GM13976 (cell line): ENCODE measurements around the gene SPATA13.

Experiments used
- DNase-seq: peaks from one replicate; pipeline ENCODE4 v3.0.0; 2012; ENCODE audit warnings: low spot score
- CTCF ChIP-seq: IDR thresholded peaks from 2 replicates; pipeline ENCODE4 v1.5.1; 2012; ENCODE audit warnings: borderline replicate concordance, mild to moderate bottlenecking; ENCODE audit not compliant: insufficient read depth; ENCODE audit errors: extremely low read depth, missing control alignments, control extremely low read depth
- in situ Hi-C: fragments of 300-500 bp; cut with MboI; formaldehyde crosslinking; loops from one replicate; pipeline ENCODE4 v1.12.0; 2022; ENCODE audit warnings: low sequenced_read_pairs, mixed read lengths, inconsistent platforms; ENCODE audit not compliant: unreplicated experiment

SPATA13 gene

GRCh38 chr13:24145674-24146073 lies 14.8 kb upstream of the SPATA13 start:
- DNase-seq: no peak
- in situ Hi-C loops: no loop called here
- no peak for TF ChIP-seq CTCF

GRCh38 chr13:24146961-24147569 lies 13.5 kb upstream of the SPATA13 start:
- in situ Hi-C loops: no loop called here
- no peak for TF ChIP-seq CTCF
- no peak for DNase-seq

- DNase-seq: no peak
- in situ Hi-C loops: no loop called here
- TF ChIP-seq CTCF: no peak
Measured at GRCh38 chr13:24147570-24147963, 13.0 kb upstream of the SPATA13 start.

- TF ChIP-seq CTCF: no peak
- in situ Hi-C loops: no loop called here
- no peak for DNase-seq
Measured at GRCh38 chr13:24148414-24149235, 11.9 kb upstream of the SPATA13 start.

- in situ Hi-C loops: no loop called here
- TF ChIP-seq CTCF: no peak
- DNase-seq: no peak
Measured at GRCh38 chr13:24149246-24150032, 11.1 kb upstream of the SPATA13 start.

GRCh38 chr13:24150572-24150971 lies 9.9 kb upstream of the SPATA13 start:
- no peak for DNase-seq
- no peak for TF ChIP-seq CTCF
- in situ Hi-C loops: no loop called here
